ENCODE measurements around the gene SLC35B1.

- TF ChIP-seq RFX5 (IDR thresholded peaks at IDR 0.05; ENCODE audit: low read depth, low read length) (no peak), MAFK (IDR thresholded peaks at IDR 0.05; ENCODE audit: low read depth, low read length) (no peak), POLR2A (IDR thresholded peaks at IDR 0.05; ENCODE audit: low read depth, low read length) (no peak), CHD1 (IDR thresholded peaks at IDR 0.05; ENCODE audit: low read depth, low read length) (no peak), RAD21 (IDR thresholded peaks at IDR 0.05; ENCODE audit: low read length) (no peak), USF2 (IDR thresholded peaks at IDR 0.05; ENCODE audit: low read depth, low read length) (no peak), RCOR1 (IDR thresholded peaks at IDR 0.05; ENCODE audit: insufficient replicate concordance, low read length) (no peak)
- TF ChIP-seq, protein P1, sequence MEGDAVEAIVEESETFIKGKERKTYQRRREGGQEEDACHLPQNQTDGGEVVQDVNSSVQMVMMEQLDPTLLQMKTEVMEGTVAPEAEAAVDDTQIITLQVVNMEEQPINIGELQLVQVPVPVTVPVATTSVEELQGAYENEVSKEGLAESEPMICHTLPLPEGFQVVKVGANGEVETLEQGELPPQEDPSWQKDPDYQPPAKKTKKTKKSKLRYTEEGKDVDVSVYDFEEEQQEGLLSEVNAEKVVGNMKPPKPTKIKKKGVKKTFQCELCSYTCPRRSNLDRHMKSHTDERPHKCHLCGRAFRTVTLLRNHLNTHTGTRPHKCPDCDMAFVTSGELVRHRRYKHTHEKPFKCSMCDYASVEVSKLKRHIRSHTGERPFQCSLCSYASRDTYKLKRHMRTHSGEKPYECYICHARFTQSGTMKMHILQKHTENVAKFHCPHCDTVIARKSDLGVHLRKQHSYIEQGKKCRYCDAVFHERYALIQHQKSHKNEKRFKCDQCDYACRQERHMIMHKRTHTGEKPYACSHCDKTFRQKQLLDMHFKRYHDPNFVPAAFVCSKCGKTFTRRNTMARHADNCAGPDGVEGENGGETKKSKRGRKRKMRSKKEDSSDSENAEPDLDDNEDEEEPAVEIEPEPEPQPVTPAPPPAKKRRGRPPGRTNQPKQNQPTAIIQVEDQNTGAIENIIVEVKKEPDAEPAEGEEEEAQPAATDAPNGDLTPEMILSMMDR (conservative IDR thresholded peaks at IDR 0.05; ENCODE audit: low read depth, low read length) = no peak
- TF ChIP-seq, protein P2, sequence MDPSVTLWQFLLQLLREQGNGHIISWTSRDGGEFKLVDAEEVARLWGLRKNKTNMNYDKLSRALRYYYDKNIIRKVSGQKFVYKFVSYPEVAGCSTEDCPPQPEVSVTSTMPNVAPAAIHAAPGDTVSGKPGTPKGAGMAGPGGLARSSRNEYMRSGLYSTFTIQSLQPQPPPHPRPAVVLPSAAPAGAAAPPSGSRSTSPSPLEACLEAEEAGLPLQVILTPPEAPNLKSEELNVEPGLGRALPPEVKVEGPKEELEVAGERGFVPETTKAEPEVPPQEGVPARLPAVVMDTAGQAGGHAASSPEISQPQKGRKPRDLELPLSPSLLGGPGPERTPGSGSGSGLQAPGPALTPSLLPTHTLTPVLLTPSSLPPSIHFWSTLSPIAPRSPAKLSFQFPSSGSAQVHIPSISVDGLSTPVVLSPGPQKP (IDR thresholded peaks at IDR 0.05; ENCODE audit: borderline replicate concordance, low read depth, low read length) = no peak
These were observed 885 bp upstream of the SLC35B1 start for GRCh38 chr17:49708515-49709183.
